Smooth muscle cell (in vitro differentiated cells): Measurements from ENCODE around the gene MRPS5. TPM values are rescaled to one million over a fixed set of nuclear protein-coding genes. Genes with fewer than 3 reads are reported as not detected.

Source experiments
- DNase-seq: peaks from one replicate; lab custom pipeline; 2025; ENCODE audit not compliant: unreplicated experiment; lab: John Stamatoyannopoulos, UW
- H2AFZ ChIP-seq: fragments of 200-600 bp; sonication (generic); 2 replicates; pipeline ENCODE4 v1.6.0; 2016; ENCODE audit warnings: antibody characterized with exemption, low read depth, mild to moderate bottlenecking
- H3F3A ChIP-seq: fragments of 200-600 bp; sonication (generic); 2 replicates; pipeline ENCODE4 v1.6.0; 2017; ENCODE audit warnings: antibody characterized with exemption, low read depth
- H3K27ac ChIP-seq: fragments of 200-600 bp; sonication (generic); 2 replicates; pipeline ENCODE4 v1.5.1; 2016; ENCODE audit warnings: low read depth, mild to moderate bottlenecking
- H3K27me3 ChIP-seq: fragments of 200-600 bp; sonication (generic); 2 replicates; pipeline ENCODE4 v1.6.1; 2016; ENCODE audit warnings: low read depth, mild to moderate bottlenecking
- H3K36me3 ChIP-seq: fragments of 200-600 bp; sonication (generic); 2 replicates; pipeline ENCODE4 v1.5.1; 2016; ENCODE audit warnings: low read depth
- H3K4me1 ChIP-seq: fragments of 200-600 bp; sonication (generic); 2 replicates; pipeline ENCODE4 v1.5.1; 2016; ENCODE audit warnings: low read depth
- H3K4me2 ChIP-seq: fragments of 200-600 bp; sonication (generic); 2 replicates; pipeline ENCODE4 v1.6.0; 2016; ENCODE audit warnings: mild to moderate bottlenecking
- H3K4me3 ChIP-seq: fragments of 200-600 bp; sonication (generic); 2 replicates; pipeline ENCODE4 v1.5.1; 2016; ENCODE audit warnings: mild to moderate bottlenecking
- H3K79me2 ChIP-seq: fragments of 200-600 bp; sonication (generic); 2 replicates; pipeline ENCODE4 v1.6.0; 2016; ENCODE audit warnings: low read depth, mild to moderate bottlenecking
- H3K9ac ChIP-seq: fragments of 200-600 bp; sonication (generic); 2 replicates; pipeline ENCODE4 v1.6.0; 2016; ENCODE audit warnings: low read depth
- H3K9me3 ChIP-seq: fragments of 200-600 bp; sonication (generic); replicated peaks from 2 replicates; pipeline ENCODE4 v1.5.1; 2016; ENCODE audit warnings: low read depth
- H4K20me1 ChIP-seq: fragments of 200-600 bp; sonication (generic); 2 replicates; pipeline ENCODE4 v1.6.0; 2016; ENCODE audit warnings: low read depth
- WGBS: methylation state at CpG from one replicate; pipeline ENCODE4 v1.1.7; 2016; ENCODE audit warnings: low lambda C conversion rate; 5-methylcytosine and 5-hydroxymethylcytosine counted together
- polyA plus RNA-seq: library from polyadenylated mRNA; unstranded; fragments of >200 nt; fragmentation: Nextera tagmentation; extraction: Ambion mirVana; gene quantifications from 2 replicates; pipeline ENCODE4 v1.2.1, GENCODE V29; 2016
- total RNA-seq: library from RNA; depleted of rRNA; stranded (reverse); fragments of >200 nt; gene quantifications from 2 replicates; pipeline ENCODE4 v1.2.3, GENCODE V29; 2014
- TF ChIP-seq, protein P1 (sequence below): fragments of 200-600 bp; sonication (generic); IDR thresholded peaks from 2 replicates; pipeline ENCODE4 v1.5.1; 2017; ENCODE audit warnings: borderline replicate concordance, mild to moderate bottlenecking, antibody characterized with exemption; ENCODE audit not compliant: insufficient read depth, poor library complexity, severe bottlenecking

MRPS5 gene
- total and polyA plus RNA-seq, 2 experiments from 2014 or later: 41.1 to 46.2 TPM

DNA sequence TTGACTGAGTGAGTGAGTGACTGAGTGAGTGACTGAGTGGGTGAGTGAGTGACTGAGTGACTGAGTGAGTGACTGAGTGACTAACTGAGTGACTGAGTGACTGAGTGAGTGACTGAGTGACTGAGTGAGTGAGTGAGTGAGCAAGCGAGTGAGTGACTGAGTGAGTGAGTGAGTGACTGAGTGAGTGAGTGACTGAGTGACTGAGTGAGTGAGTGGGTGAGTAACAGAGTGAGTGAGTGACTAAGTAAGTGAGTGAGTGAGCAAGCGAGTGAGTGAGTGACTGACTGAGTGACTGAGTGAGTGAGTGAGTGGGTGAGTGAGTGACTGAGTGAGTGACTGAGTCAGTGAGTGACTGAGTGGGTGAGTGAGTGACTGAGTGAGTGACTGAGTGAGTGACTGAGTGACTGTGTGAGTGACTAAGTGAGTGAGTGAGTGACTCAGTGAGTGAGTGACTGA lies 84.2 kb downstream of the MRPS5 start:
- Histone ChIP-seq H3K4me3 (no peak overlapping the region), H3K4me1 (no peaks in the 10 kb centered on the region), H3K9me3 (no peaks in the 10 kb centered on the region), H3K9ac (no peak overlapping the region), H3F3A (no peaks in the 10 kb centered on the region), H2AFZ (no peak overlapping the region), H3K4me2 (no peak overlapping the region), H3K79me2 (no peaks in the 10 kb centered on the region), H3K27me3 (no peaks in the 10 kb centered on the region), H3K27ac (no peak overlapping the region), H3K36me3 (no peaks in the 10 kb centered on the region), H4K20me1 (no peaks in the 10 kb centered on the region)
- 78% methylated on average over 2 of the region's 2 CpGs for whole genome bisulfite sequencing
- DNase-seq: no peak
- TF ChIP-seq, protein P1, sequence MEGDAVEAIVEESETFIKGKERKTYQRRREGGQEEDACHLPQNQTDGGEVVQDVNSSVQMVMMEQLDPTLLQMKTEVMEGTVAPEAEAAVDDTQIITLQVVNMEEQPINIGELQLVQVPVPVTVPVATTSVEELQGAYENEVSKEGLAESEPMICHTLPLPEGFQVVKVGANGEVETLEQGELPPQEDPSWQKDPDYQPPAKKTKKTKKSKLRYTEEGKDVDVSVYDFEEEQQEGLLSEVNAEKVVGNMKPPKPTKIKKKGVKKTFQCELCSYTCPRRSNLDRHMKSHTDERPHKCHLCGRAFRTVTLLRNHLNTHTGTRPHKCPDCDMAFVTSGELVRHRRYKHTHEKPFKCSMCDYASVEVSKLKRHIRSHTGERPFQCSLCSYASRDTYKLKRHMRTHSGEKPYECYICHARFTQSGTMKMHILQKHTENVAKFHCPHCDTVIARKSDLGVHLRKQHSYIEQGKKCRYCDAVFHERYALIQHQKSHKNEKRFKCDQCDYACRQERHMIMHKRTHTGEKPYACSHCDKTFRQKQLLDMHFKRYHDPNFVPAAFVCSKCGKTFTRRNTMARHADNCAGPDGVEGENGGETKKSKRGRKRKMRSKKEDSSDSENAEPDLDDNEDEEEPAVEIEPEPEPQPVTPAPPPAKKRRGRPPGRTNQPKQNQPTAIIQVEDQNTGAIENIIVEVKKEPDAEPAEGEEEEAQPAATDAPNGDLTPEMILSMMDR: no peak

DNA sequence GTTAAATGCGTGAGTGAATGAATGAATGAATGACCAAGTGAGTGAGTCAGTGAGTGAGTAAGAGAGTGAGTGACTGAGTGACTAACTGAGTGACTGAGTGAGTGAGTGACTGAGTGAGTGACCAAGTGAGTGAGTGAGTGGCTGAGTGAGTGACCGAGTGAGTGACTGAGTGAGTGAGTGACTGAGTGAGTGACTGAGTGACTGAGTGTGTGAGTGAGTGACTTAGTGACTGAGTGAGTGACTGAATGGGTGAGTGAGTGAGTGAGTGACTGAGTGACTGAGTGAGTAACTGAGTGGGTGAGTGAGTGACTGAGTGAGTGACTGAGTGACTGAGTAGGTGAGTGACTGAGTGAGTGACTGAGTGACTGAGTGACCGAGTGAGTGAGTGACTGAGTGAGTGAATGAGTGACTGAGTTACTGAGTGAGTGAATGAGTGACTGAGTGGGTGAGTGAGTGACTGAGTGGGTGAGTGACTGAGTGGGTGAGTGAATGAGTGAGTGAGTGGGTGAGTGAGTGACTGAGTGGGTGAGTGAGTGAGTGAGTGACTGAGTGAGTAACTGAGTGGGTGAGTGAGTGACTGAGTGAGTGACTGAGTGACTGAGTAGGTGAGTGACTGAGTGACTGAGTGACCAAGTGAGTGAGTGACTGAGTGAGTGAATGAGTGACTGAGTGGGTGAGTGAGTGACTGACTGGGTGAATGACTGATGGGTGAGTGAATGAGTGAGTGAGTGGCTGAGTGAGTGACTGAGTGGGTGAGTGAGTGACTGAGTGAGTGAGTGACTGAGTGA lies 84.8 kb downstream of the MRPS5 start:
- no peaks in the 10 kb centered on the region for H3K36me3 ChIP-seq

More for the DNA sequence above, 84.8 kb downstream of the MRPS5 start:
- no peak for DNase-seq
- Histone ChIP-seq H2AFZ (no peak overlapping the region), H3K4me2 (no peak overlapping the region), H3K79me2 (no peaks in the 10 kb centered on the region), H3F3A (no peaks in the 10 kb centered on the region), H3K9ac (no peak overlapping the region), H3K4me3 (no peak overlapping the region), H3K27ac (no peak overlapping the region), H3K9me3 (no peaks in the 10 kb centered on the region), H3K27me3 (no peaks in the 10 kb centered on the region), H4K20me1 (no peaks in the 10 kb centered on the region), H3K4me1 (no peaks in the 10 kb centered on the region)
- TF ChIP-seq, protein P1: no peak
- WGBS: 86% methylated on average over 3 of the region's 3 CpGs

Other genes with a start within 250 kb of the MRPS5 start
- not detected in 2 replicates for gene MAL, start 96.1 kb downstream of the MRPS5 start, total RNA-seq
- gene MAL, start 96.1 kb downstream of the MRPS5 start, polyA plus RNA-seq: not detected in 2 replicates
- 6.1 and 10.8 TPM in 2 replicates for gene ZNF514, start 38.0 kb upstream of the MRPS5 start, total RNA-seq
- 2.7 and 3.7 TPM in 2 replicates for gene ZNF514, start 38.0 kb upstream of the MRPS5 start, polyA plus RNA-seq
- 6.9 and 7.0 TPM in 2 replicates for gene ZNF2, start 44.0 kb upstream of the MRPS5 start, total RNA-seq
- gene ZNF2, start 44.0 kb upstream of the MRPS5 start, polyA plus RNA-seq: 1.8 and 2.9 TPM in 2 replicates
- 3.7 and 5.3 TPM in 2 replicates for gene ZNF892, start 85.7 kb upstream of the MRPS5 start, total RNA-seq
- gene ZNF892, start 85.7 kb upstream of the MRPS5 start, polyA plus RNA-seq: 0.63 and 1.6 TPM in 2 replicates
- 2.8 and 4.2 TPM in 2 replicates for gene PROM2, start 152.6 kb upstream of the MRPS5 start, total RNA-seq
- 0.70 and 2.6 TPM in 2 replicates for gene PROM2, start 152.6 kb upstream of the MRPS5 start, polyA plus RNA-seq
- gene KCNIP3, start 175.5 kb upstream of the MRPS5 start, total RNA-seq: 1.1 and 2.0 TPM in 2 replicates
- 7.6 TPM in 2 replicates for gene KCNIP3, start 175.5 kb upstream of the MRPS5 start, polyA plus RNA-seq